Duodenal mucosa (tissue), 2 donors: ENCODE data around the gene RANBP1.

Source experiments
- H3K27ac ChIP-seq: one replicate; pipeline ENCODE4 v1.7.0; 2013; ENCODE audit warnings: low read depth, low read length
- H3K27me3 ChIP-seq, 2 donors: one replicate each; pipeline ENCODE4 v1.7.0; 2013; ENCODE audit warnings: low read length in 2 of 2, control low read depth in 1 of 2; ENCODE audit not compliant: insufficient read depth in 2 of 2, control insufficient read depth in 1 of 2
- H3K36me3 ChIP-seq, 2 donors: one replicate each; pipeline ENCODE4 v1.7.0; 2013; ENCODE audit warnings: low read length in 2 of 2, control low read depth in 1 of 2; ENCODE audit not compliant: insufficient read depth in 2 of 2, control insufficient read depth in 1 of 2
- H3K4me1 ChIP-seq, 2 donors: one replicate each; pipeline ENCODE4 v1.7.0; 2013; ENCODE audit warnings: low read length in 2 of 2, control low read depth in 1 of 2; ENCODE audit not compliant: insufficient read depth in 2 of 2, control insufficient read depth in 1 of 2
- H3K4me3 ChIP-seq, 2 donors: one replicate each; pipeline ENCODE4 v1.7.0; 2013; ENCODE audit warnings: low read length in 2 of 2, low read depth in 1 of 2
- H3K9ac ChIP-seq, 2 donors: one replicate each; pipeline ENCODE4 v1.7.0; 2013; ENCODE audit warnings: low read length in 2 of 2, low read depth in 1 of 2
- H3K9me3 ChIP-seq, 2 donors: one replicate each; pipeline ENCODE4 v1.7.0; 2013; ENCODE audit warnings: low read length in 2 of 2, control low read depth in 1 of 2; ENCODE audit not compliant: control insufficient read depth in 1 of 2

The RANBP1 gene

GRCh38 chr22:20088263-20088648 is 27.6 kb upstream of the RANBP1 start:
- Histone ChIP-seq H3K4me3 (no peak overlapping the region), H3K4me1 (peaks cover 4 to 14% of the 10 kb centered on the region in 2 donors), H3K27me3 (no peaks in the 10 kb centered on the region), H3K9me3 (no peaks in the 10 kb centered on the region), H3K27ac (no peak overlapping the region), H3K9ac (no peak overlapping the region), H3K36me3 (peaks cover 54 to 80% of the 10 kb centered on the region in 2 donors)

- Histone ChIP-seq H3K9ac (no peak overlapping the region), H3K27me3 (no peaks in the 10 kb centered on the region), H3K4me3 (no peak overlapping the region), H3K9me3 (no peaks in the 10 kb centered on the region), H3K4me1 (peaks cover 3 to 6% of the 10 kb centered on the region in 2 donors), H3K36me3 (peaks cover 65 to 89% of the 10 kb centered on the region in 2 donors), H3K27ac (no peak overlapping the region)
Measured at GRCh38 chr22:20089226-20089976, 26.5 kb upstream of the RANBP1 start.

GRCh38 chr22:20089977-20090729 is 25.8 kb upstream of the RANBP1 start:
- Histone ChIP-seq H3K4me3 (no peak overlapping the region), H3K9ac (no peak overlapping the region), H3K27me3 (no peaks in the 10 kb centered on the region), H3K36me3 (peaks cover 71 to 96% of the 10 kb centered on the region in 2 donors), H3K4me1 (no peaks in the 10 kb centered on the region), H3K27ac (no peak overlapping the region), H3K9me3 (no peaks in the 10 kb centered on the region)

- Histone ChIP-seq H3K9ac (no peak overlapping the region), H3K4me3 (no peak overlapping the region), H3K27me3 (no peaks in the 10 kb centered on the region), H3K27ac (no peak overlapping the region), H3K36me3 (peaks cover 69 to 98% of the 10 kb centered on the region in 2 donors), H3K4me1 (no peaks in the 10 kb centered on the region), H3K9me3 (no peaks in the 10 kb centered on the region)
Measured at GRCh38 chr22:20090730-20091240, 25.1 kb upstream of the RANBP1 start.

- Histone ChIP-seq H3K9me3 (no peaks in the 10 kb centered on the region), H3K9ac (no peak overlapping the region), H3K36me3 (peaks cover 62 to 98% of the 10 kb centered on the region in 2 donors), H3K27ac (no peak overlapping the region), H3K4me1 (no peaks in the 10 kb centered on the region), H3K4me3 (no peak overlapping the region), H3K27me3 (no peaks in the 10 kb centered on the region)
Measured at GRCh38 chr22:20091690-20092476, 24.0 kb upstream of the RANBP1 start.

GRCh38 chr22:20092477-20092854 is 23.4 kb upstream of the RANBP1 start:
- H3K27me3 ChIP-seq, result no peaks in the 10 kb centered on the region
- no peaks in the 10 kb centered on the region for H3K9me3 ChIP-seq
- no peak overlapping the region for H3K27ac ChIP-seq
- no peak overlapping the region for H3K4me3 ChIP-seq
- peaks cover 60 to 98% of the 10 kb centered on the region in 2 donors for H3K36me3 ChIP-seq
- no peak overlapping the region for H3K9ac ChIP-seq
- no peaks in the 10 kb centered on the region for H3K4me1 ChIP-seq

GRCh38 chr22:20093418-20094196 is 22.3 kb upstream of the RANBP1 start:
- Histone ChIP-seq H3K9me3 (no peaks in the 10 kb centered on the region), H3K4me3 (no peak overlapping the region), H3K36me3 (peaks cover 57 to 93% of the 10 kb centered on the region in 2 donors), H3K9ac (no peak overlapping the region), H3K4me1 (no peaks in the 10 kb centered on the region), H3K27me3 (no peaks in the 10 kb centered on the region), H3K27ac (no peak overlapping the region)

- Histone ChIP-seq H3K27me3 (no peaks in the 10 kb centered on the region), H3K4me1 (no peaks in the 10 kb centered on the region), H3K4me3 (no peak overlapping the region), H3K27ac (no peak overlapping the region), H3K9me3 (no peaks in the 10 kb centered on the region), H3K9ac (no peak overlapping the region), H3K36me3 (peaks cover 62 to 93% of the 10 kb centered on the region in 2 donors)
Measured at GRCh38 chr22:20094197-20094807, 21.6 kb upstream of the RANBP1 start.

- H3K36me3 ChIP-seq, result peaks cover 52 to 93% of the 10 kb centered on the region in 2 donors
- H3K4me1 ChIP-seq, result no peaks in the 10 kb centered on the region
- no peak overlapping the region for H3K4me3 ChIP-seq
- H3K9ac ChIP-seq, result no peak overlapping the region
- H3K9me3 ChIP-seq, result no peaks in the 10 kb centered on the region
- no peak overlapping the region for H3K27ac ChIP-seq
- H3K27me3 ChIP-seq, result no peaks in the 10 kb centered on the region
Measured at GRCh38 chr22:20095521-20095920, 20.4 kb upstream of the RANBP1 start.
